Gastroesophageal sphincter (tissue), 4 donors: ENCODE measurements around the gene SLC29A2. TPM values are rescaled to one million over a fixed set of nuclear protein-coding genes. Genes with fewer than 3 reads are reported as not detected.

Source experiments
- ATAC-seq: fragments of 150-250 bp; one replicate; pipeline ENCODE4 v1.9.1; 2016; ENCODE audit warnings: mild to moderate bottlenecking, moderate library complexity
- H3K27ac ChIP-seq, 4 donors: fragments of 200-600 bp; sonication (generic) in 3 of 4; 1 replicate in 3 of 4; 2 replicates in 1 of 4; pipeline ENCODE4 v1.5.1; 2016 to 2019
- H3K27me3 ChIP-seq: fragments of 200-600 bp; sonication (generic); one replicate; pipeline ENCODE4 v1.5.1; 2019
- H3K36me3 ChIP-seq, 2 donors: fragments of 200-600 bp; sonication (generic); one replicate each; pipeline ENCODE4 v1.5.1; 2019; ENCODE audit warnings: control low read depth in 1 of 2
- H3K4me1 ChIP-seq, 3 donors: fragments of 200-600 bp; sonication (generic); 1 replicate in 2 of 3; 2 replicates in 1 of 3; pipeline ENCODE4 v1.5.1; 2016 to 2019; ENCODE audit warnings: control low read depth in 2 of 3
- H3K4me3 ChIP-seq, 2 donors: fragments of 200-600 bp; sonication (generic); one replicate each; pipeline ENCODE4 v1.5.1; 2019; ENCODE audit warnings: mild to moderate bottlenecking in 1 of 2, moderate library complexity in 1 of 2
- H3K9me3 ChIP-seq, 3 donors: fragments of 200-600 bp; sonication (generic); one replicate each; pipeline ENCODE4 v1.5.1; 2017 to 2019; ENCODE audit warnings: control low read depth in 2 of 3
- CTCF ChIP-seq, 4 experiments: fragments of 200-600 bp in 2 of 4; fragments of 450-650 bp in 2 of 4; sonication (generic) in 1 of 4; IDR thresholded peaks; one replicate each; pipeline ENCODE4 v1.5.1; 2017 to 2019; ENCODE audit warnings: antibody characterized with exemption in 4 of 4, mild to moderate bottlenecking in 2 of 4, moderate library complexity in 2 of 4
- EP300 ChIP-seq: sonication (generic); formaldehyde crosslinking; IDR thresholded peaks from one replicate; pipeline ENCODE4 v1.6.1; 2017; ENCODE audit warnings: antibody characterized with exemption, mild to moderate bottlenecking
- POLR2A ChIP-seq, 2 donors: fragments of 450-650 bp; IDR thresholded peaks; one replicate each; pipeline ENCODE4 v1.6.1; 2017; ENCODE audit warnings: antibody characterized with exemption in 2 of 2, mild to moderate bottlenecking in 2 of 2, moderate library complexity in 1 of 2
- POLR2AphosphoS5 ChIP-seq: sonication (generic); formaldehyde crosslinking; IDR thresholded peaks from one replicate; pipeline ENCODE4 v1.6.1; 2017; ENCODE audit warnings: antibody characterized with exemption
- WGBS, 2 donors: methylation state at CpG; one replicate each; pipeline ENCODE4 v1.1.5; 2018; ENCODE audit warnings: low coverage in 1 of 2; 5-methylcytosine and 5-hydroxymethylcytosine counted together
- total RNA-seq, 4 donors: library from RNA; depleted of rRNA; stranded (reverse); fragments of >200 nt; gene quantifications; one replicate each; pipeline ENCODE4 v1.1.0, GENCODE V29; 2016

SLC29A2 gene, protein sequence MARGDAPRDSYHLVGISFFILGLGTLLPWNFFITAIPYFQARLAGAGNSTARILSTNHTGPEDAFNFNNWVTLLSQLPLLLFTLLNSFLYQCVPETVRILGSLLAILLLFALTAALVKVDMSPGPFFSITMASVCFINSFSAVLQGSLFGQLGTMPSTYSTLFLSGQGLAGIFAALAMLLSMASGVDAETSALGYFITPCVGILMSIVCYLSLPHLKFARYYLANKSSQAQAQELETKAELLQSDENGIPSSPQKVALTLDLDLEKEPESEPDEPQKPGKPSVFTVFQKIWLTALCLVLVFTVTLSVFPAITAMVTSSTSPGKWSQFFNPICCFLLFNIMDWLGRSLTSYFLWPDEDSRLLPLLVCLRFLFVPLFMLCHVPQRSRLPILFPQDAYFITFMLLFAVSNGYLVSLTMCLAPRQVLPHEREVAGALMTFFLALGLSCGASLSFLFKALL
- 1 to 10 TPM in 2 of 4 donors, under 1 TPM in 2; 0.27 to 3.2 (median 1.2) TPM for total RNA-seq

- Histone ChIP-seq H3K9me3 (no peaks in the 10 kb centered on the region), H3K27me3 (peaks cover 49% of the 10 kb centered on the region), H3K4me1 (peaks cover 0 to 32% (median 4%) of the 10 kb centered on the region in 3 donors), H3K4me3 (peak within 1 kb of the TSS; percentile 77), H3K36me3 (no peaks in the 10 kb centered on the region), H3K27ac (peak within 1 kb of the TSS in 3 of 4 donors; percentile 24 to 74 (median 49))
- peak in 1 of 2 donors; percentile 3 for TF ChIP-seq POLR2A (IDR thresholded peaks at IDR 0.05)
- TF ChIP-seq CTCF (IDR thresholded peaks at IDR 0.05) = no peak
- peak; percentile 62 for ATAC-seq
- 0% methylated on average over 13 to 15 of the region's 72 CpGs for WGBS, 2 donors
Observed at GRCh38 chr11:66371627-66372415, at the start of gene SLC29A2. Gene SLC29A2 (minus strand): TSS chr11:66371760. CDS start chr11:66371591, 169 bp downstream.

- TF ChIP-seq EP300 = no peak
- TF ChIP-seq POLR2A (IDR thresholded peaks at IDR 0.05) = no peak
- no peak for TF ChIP-seq CTCF (IDR thresholded peaks at IDR 0.05)
- TF ChIP-seq POLR2AphosphoS5 = no peak
- ATAC-seq = peak; percentile 1
- 24 to 35% methylated on average over 4 to 6 of the region's 71 CpGs for WGBS, 2 donors
Observed at GRCh38 chr11:66420671-66421476, 49.3 kb upstream of the SLC29A2 start, which contains the start of gene NPAS4. Gene NPAS4 (plus strand): TSS chr11:66421035. CDS start chr11:66421180, 145 bp downstream.

DNA sequence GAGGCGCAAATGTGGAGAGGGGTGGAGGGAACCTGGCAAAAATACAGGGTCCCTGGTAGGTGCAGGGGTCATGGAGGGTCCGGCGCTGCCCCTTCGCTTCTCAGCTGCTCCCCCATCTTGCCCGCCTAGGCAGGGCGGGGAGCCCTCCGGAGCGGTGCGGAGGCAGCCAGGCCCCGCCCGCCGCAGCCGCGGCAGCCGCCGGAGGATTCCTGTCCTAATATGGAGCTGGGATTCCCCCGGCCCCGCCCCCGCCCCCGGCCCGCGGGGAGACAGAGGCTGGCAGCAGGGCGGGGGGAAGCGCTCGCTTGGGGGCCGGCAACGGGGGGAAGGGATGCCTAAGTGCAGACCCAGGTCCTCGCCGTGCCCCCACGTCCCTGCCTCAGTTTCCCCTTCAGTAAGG lies 48.3 kb upstream of the SLC29A2 start:
- no peaks in the 10 kb centered on the region for H3K9me3 ChIP-seq
- peak overlapping the region in 1 of 2 donors; percentile 4 for H3K4me3 ChIP-seq
- ATAC-seq = no peak
- TF ChIP-seq POLR2AphosphoS5 = no peak
- TF ChIP-seq CTCF (IDR thresholded peaks at IDR 0.05) = no peak
- no peaks in the 10 kb centered on the region for H3K27me3 ChIP-seq
- peaks cover 0 to 27% of the 10 kb centered on the region in 2 donors for H3K36me3 ChIP-seq
- 6% methylated on average over 8 to 16 of the region's 30 CpGs for WGBS, 2 donors
- H3K4me1 ChIP-seq = peaks cover 0 to 46% (median 21%) of the 10 kb centered on the region in 3 donors
- peak overlapping the region in 2 of 4 donors; percentile 30 to 42 for H3K27ac ChIP-seq

More at GRCh38 chr11:66420671-66421476, 49.3 kb upstream of the SLC29A2 start, which contains the start of gene NPAS4:
- Histone ChIP-seq H3K27ac (peak within 1 kb of the TSS in 3 of 4 donors; percentile 53 to 58 (median 57)), H3K4me1 (peaks cover 0 to 44% (median 21%) of the 10 kb centered on the region in 3 donors), H3K4me3 (peak within 1 kb of the TSS in 1 of 2 donors; percentile 4), H3K27me3 (no peaks in the 10 kb centered on the region), H3K36me3 (peaks cover 0 to 38% of the 10 kb centered on the region in 2 donors), H3K9me3 (no peaks in the 10 kb centered on the region)

GRCh38 chr11:66418986-66419308 lies 47.4 kb upstream of the SLC29A2 start:
- TF ChIP-seq POLR2A (IDR thresholded peaks at IDR 0.05) (no peak), EP300 (no peak), CTCF (IDR thresholded peaks at IDR 0.05) (no peak), POLR2AphosphoS5 (no peak)
- WGBS, 2 donors = 37 to 47% methylated on average over 3 of the region's 3 CpGs
- peak overlapping the region in 1 of 4 donors; percentile 79 for H3K27ac ChIP-seq
- no peak for ATAC-seq
- H3K4me3 ChIP-seq = no peak overlapping the region
- H3K4me1 ChIP-seq = peaks cover 0 to 54% (median 21%) of the 10 kb centered on the region in 3 donors
- peaks cover 0 to 19% of the 10 kb centered on the region in 2 donors for H3K36me3 ChIP-seq
- H3K9me3 ChIP-seq = no peaks in the 10 kb centered on the region
- no peaks in the 10 kb centered on the region for H3K27me3 ChIP-seq
